ENCODE measurements around the gene CEP290. TPM values are rescaled to one million over a fixed set of nuclear protein-coding genes. Genes with fewer than 3 reads are reported as not detected.

The CEP290 gene
- total RNA-seq, 1 experiment from 2014 or later: 27.3 TPM

- no TSS peak for BruUV-seq (replicated peaks)
- Histone ChIP-seq H3K27ac (ENCODE audit: low read depth, low read length, poor library complexity, severe bottlenecking) (no peak overlapping the region), H3K36me3 (ENCODE audit: insufficient read depth, low read length, poor library complexity, severe bottlenecking) (no peaks in the 10 kb centered on the region), H3K4me3 (ENCODE audit: low read depth, low read length, poor library complexity, severe bottlenecking) (no peak overlapping the region), H3K27me3 (replicated peaks; ENCODE audit: insufficient read depth, low read depth, low read length, poor library complexity) (no peaks in the 10 kb centered on the region), H3K9me3 (ENCODE audit: low read depth, low read length, poor library complexity, severe bottlenecking) (no peaks in the 10 kb centered on the region), H3K4me1 (ENCODE audit: insufficient read depth, low read length, poor library complexity, severe bottlenecking) (no peaks in the 10 kb centered on the region)
- CTCF ChIA-PET: no interaction called here
- POLR2A ChIA-PET (ENCODE audit: low non-redundant PET): no interaction called here
- no peak for DNase-seq (ENCODE audit: low spot score)
- no peak for TF ChIP-seq EZH2 (IDR thresholded peaks at IDR 0.05; ENCODE audit: borderline replicate concordance, low read depth, low read length, poor library complexity, severe bottlenecking)
- TF ChIP-seq CTCF (conservative IDR thresholded peaks at IDR 0.05; ENCODE audit: low read depth, low read length): no peak
- intact Hi-C loops (cut with micrococcal nuclease; ENCODE audit: unreplicated experiment): no loop called here
Measured at GRCh38 chr12:88017964-88018363, 123.9 kb downstream of the CEP290 start.

- no peak overlapping the region for H3K4me3 ChIP-seq (ENCODE audit: low read depth, low read length, poor library complexity, severe bottlenecking)
Measured at GRCh38 chr12:88015825-88016224, 126.1 kb downstream of the CEP290 start.

GRCh38 chr12:88011755-88012154 lies 130.1 kb downstream of the CEP290 start:
- intact Hi-C loops (cut with micrococcal nuclease; ENCODE audit: unreplicated experiment): no loop called here
- POLR2A ChIA-PET (ENCODE audit: low non-redundant PET): no interaction called here
- Histone ChIP-seq H3K4me3 (ENCODE audit: low read depth, low read length, poor library complexity, severe bottlenecking) (no peak overlapping the region), H3K27ac (ENCODE audit: low read depth, low read length, poor library complexity, severe bottlenecking) (no peak overlapping the region), H3K4me1 (ENCODE audit: insufficient read depth, low read length, poor library complexity, severe bottlenecking) (no peaks in the 10 kb centered on the region), H3K9me3 (ENCODE audit: low read depth, low read length, poor library complexity, severe bottlenecking) (no peaks in the 10 kb centered on the region), H3K36me3 (ENCODE audit: insufficient read depth, low read length, poor library complexity, severe bottlenecking) (no peaks in the 10 kb centered on the region), H3K27me3 (replicated peaks; ENCODE audit: insufficient read depth, low read depth, low read length, poor library complexity) (no peaks in the 10 kb centered on the region)
- CTCF ChIA-PET: no interaction called here
- no TSS peak for BruUV-seq (replicated peaks)
- TF ChIP-seq EZH2 (IDR thresholded peaks at IDR 0.05; ENCODE audit: borderline replicate concordance, low read depth, low read length, poor library complexity, severe bottlenecking) (no peak), CTCF (conservative IDR thresholded peaks at IDR 0.05; ENCODE audit: low read depth, low read length) (no peak)
- no peak for DNase-seq (ENCODE audit: low spot score)

More at GRCh38 chr12:88015825-88016224, 126.1 kb downstream of the CEP290 start:
- CTCF ChIA-PET: no interaction called here
- Histone ChIP-seq H3K36me3 (ENCODE audit: insufficient read depth, low read length, poor library complexity, severe bottlenecking) (no peaks in the 10 kb centered on the region), H3K4me1 (ENCODE audit: insufficient read depth, low read length, poor library complexity, severe bottlenecking) (no peaks in the 10 kb centered on the region), H3K27ac (ENCODE audit: low read depth, low read length, poor library complexity, severe bottlenecking) (no peak overlapping the region), H3K27me3 (replicated peaks; ENCODE audit: insufficient read depth, low read depth, low read length, poor library complexity) (no peaks in the 10 kb centered on the region), H3K9me3 (ENCODE audit: low read depth, low read length, poor library complexity, severe bottlenecking) (no peaks in the 10 kb centered on the region)
- TF ChIP-seq CTCF (conservative IDR thresholded peaks at IDR 0.05; ENCODE audit: low read depth, low read length) (no peak), EZH2 (IDR thresholded peaks at IDR 0.05; ENCODE audit: borderline replicate concordance, low read depth, low read length, poor library complexity, severe bottlenecking) (no peak)
- intact Hi-C loops (cut with micrococcal nuclease; ENCODE audit: unreplicated experiment): no loop called here
- POLR2A ChIA-PET (ENCODE audit: low non-redundant PET): no interaction called here
- no TSS peak for BruUV-seq (replicated peaks)
- no peak for DNase-seq (ENCODE audit: low spot score)

All from A673 (cell line).